Breast epithelium (tissue), 3 donors: ENCODE data around the gene SLC44A1.

Experiments used
- CTCF ChIP-seq, 3 donors: fragments of 450-650 bp; IDR thresholded peaks; one replicate each; pipeline ENCODE4 v1.5.1; 2016 to 2017; ENCODE audit warnings: antibody characterized with exemption in 3 of 3, mild to moderate bottlenecking in 3 of 3, moderate library complexity in 3 of 3
- POLR2A ChIP-seq: fragments of 450-650 bp; IDR thresholded peaks from one replicate; pipeline ENCODE4 v1.6.1; 2016; ENCODE audit warnings: antibody characterized with exemption, mild to moderate bottlenecking, moderate library complexity
- POLR2AphosphoS5 ChIP-seq, 3 donors: sonication (generic); formaldehyde crosslinking; IDR thresholded peaks; one replicate each; pipeline ENCODE4 v1.6.1; 2017; ENCODE audit warnings: antibody characterized with exemption in 3 of 3

GRCh38 chr9:105414947-105415661 lies 170.7 kb downstream of the SLC44A1 start:
- no peak for TF ChIP-seq POLR2A
- peak; percentile 59 to 93 (median 89) for TF ChIP-seq CTCF (IDR thresholded peaks at IDR 0.05)
- TF ChIP-seq POLR2AphosphoS5 (IDR thresholded peaks at IDR 0.05) = no peak
